ENCODE results near the gene C19orf12.

C19orf12 gene

DNA sequence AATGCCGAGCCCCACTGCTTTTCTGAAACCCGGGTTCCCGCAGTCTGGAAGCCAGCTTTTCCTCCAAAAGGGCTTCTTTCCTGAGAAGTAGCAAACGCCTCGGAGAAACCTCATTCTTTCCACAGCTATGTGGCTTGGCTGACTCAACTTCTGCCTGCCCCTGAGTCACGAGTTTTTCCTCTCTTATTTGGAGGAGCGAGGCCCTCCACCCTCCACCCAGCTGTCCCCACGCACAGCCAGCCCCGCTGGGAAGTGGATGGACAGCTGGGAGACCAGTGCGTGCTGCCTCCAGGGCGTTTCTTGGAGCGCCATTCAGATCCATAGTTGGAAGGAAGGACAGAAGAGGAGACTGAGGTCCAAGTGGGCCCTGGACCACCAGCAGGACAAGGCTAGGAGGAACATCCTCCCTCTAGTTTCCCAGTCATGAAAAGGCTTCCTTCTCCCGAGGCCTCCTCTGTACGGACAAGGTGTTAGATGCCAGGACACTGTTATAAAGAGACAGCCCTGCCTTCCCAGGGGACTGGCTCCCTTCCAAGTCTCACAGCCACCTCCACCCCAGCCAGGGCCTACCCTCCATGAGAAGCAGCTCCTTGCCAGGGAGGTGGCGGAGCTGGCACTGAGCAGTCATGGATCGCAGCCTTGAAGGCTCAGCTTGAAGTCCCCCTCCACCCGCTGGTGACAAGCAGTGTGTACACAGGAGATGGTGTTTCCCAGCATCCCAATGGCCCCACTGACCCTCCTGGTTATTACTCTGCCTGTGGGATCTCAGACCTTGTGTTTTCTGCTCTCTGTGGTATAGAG is 52.3 kb downstream of the C19orf12 start:
- no peak for DNase-seq (ENCODE audit: low read depth)

DNA sequence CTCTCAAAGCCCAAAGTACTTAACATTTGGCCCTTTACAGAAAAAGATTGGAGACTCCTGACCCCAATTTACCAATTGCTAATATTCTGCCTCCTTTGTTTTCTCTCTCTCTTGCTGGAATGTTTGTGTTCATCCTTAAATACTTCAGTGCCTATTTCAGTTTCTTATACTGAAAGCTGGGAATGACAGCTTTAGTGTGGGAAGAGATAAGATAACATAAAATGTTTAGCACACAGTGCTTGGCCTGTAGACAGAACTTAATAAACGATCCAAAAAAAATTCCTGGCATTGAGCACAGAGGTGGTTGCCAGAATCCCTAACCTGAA is 52.8 kb downstream of the C19orf12 start:
- DNase-seq (ENCODE audit: low read depth) = no peak

DNA sequence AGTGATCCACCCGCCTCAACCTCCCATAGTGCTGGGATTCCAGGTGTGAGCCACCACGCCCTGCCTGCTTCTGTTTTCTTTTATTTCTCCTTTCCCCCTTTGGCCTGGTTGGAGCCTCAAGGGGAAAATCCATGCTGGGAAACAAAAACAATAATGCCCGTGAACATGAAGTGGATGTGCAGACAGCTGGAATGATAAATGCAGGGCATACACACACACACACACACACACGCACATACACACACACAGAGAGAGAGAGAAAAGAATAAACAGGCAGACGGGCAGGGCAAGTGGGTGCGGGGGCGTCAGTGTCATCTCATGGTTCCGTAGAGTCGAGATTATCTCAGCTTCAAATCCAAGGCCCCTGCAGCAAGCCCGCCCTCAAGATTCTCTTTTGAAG is 54.2 kb downstream of the C19orf12 start:
- no peak for DNase-seq (ENCODE audit: low read depth)

DNA sequence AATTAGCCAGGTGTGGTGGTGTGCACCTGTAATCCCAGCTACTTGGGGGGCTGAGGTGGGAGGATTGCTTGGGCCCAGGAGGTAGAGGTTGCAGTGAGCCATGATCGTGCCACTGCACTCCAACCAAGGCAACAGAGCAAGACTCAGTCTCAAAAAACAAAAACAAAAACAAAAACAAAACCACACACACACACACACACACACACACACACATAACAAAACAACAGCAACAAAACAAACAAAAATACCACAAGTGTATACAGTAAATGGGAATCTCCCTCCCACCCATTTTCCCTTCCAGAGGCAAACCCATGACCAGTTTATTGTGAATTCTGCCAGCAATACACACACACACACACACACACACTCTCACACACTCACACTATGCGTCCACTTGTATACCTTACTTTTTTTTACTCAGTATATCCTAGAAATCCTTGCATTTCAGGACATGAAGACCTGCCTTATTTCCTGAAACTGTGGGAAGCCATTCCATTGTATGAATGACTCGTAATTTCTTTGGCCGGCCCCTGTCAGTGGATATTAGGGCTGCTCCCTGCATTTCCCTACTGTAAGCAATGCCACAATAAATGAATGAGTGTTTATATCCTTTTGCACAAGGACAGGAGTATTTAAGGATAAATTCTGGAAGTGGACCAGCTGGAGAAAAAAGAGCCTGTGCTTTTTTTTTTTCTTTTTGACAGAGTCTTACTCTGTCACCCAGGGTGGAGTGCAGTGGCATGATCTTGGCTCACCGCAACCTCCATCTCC is 56.7 kb downstream of the C19orf12 start:
- no peak for DNase-seq (ENCODE audit: low read depth)

DNA sequence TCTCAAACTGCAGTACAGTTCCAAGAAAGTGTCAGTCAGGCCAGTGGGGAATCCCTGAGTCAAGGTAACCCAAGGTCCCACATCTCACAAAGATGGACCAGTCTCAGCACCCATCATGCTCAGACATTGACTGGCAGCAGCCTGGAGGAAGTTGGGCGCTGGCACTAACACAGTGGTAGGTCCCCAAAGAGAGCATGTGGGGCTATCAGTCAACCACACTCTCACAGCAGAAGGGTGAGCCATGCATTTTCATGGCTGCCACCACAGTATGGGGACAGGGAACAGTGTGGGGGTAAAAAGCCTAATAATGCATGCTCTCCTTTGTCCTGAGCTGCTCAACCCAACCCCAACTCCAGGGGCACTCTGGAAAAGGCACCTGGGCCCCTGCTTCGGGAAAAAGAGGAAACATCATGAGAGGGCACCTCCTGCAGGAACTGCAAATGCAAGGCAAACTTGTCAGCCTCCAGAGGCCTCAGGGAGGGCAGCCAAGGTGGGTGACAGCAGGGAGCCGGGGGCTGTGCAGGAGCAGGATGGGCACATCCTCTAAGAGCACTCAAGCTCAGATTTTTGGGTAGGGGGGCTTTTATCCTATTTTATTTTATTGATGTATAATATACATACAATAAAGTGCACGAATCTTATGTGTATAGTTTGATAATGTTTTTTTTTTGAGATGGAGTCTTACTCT is 59.3 kb downstream of the C19orf12 start:
- no peak for DNase-seq (ENCODE audit: low read depth)

DNA sequence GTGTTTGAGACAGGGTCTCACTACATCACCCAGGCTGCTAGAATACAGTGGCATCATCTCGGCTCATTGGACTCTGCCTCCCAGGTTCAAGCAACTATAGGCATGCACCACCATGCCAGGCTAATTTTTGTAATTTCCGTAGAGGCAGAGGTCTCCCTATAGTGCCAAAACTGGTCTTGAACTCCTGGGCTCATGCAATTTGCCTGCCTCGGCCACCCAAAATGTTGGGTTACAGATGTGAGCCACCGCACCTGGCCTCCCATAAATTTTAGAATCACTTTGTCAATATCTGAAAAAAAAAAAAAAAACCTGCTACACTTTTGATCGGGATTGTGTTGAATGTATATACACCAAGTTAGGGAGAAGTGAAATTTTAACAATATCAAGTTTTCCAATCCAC is 61.7 kb downstream of the C19orf12 start:
- no peak for DNase-seq (ENCODE audit: low read depth)

DNA sequence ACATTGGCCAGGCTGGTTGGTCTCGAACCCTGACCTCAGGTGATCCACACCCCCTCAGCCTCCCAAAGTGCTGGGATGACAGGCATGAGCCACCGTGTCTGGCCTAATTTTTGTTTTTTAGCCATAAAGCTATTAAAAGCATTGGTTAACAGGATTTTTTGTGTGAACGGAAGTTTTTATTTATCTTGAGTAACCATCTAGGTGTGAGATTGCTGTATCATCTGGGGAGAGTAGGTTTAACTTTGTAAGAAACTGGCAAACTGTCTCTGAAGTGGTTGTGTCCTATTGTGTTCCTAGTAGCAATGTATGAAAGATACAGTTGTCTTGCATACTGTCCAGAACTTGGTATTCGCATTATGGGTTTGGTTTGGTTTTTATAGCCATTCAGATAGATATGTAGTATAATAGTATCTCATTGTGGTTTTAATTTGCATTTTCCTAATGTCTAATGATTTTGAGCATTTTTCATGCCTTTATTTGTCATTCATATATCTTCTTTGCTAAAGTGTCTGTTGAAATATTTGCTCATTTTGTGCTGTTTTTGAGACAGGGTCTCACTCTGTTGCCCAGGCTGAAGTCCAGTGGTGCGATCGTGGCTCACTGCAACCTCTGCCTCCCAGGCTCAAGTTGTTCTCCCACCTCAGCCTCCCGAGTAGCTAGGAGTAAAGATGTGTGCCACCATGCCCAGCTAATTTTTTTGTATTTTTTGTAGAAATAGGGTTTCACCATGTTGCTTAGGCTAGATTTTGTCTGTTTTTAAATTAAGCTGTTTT is 63.3 kb downstream of the C19orf12 start:
- no peak for DNase-seq (ENCODE audit: low read depth)

DNA sequence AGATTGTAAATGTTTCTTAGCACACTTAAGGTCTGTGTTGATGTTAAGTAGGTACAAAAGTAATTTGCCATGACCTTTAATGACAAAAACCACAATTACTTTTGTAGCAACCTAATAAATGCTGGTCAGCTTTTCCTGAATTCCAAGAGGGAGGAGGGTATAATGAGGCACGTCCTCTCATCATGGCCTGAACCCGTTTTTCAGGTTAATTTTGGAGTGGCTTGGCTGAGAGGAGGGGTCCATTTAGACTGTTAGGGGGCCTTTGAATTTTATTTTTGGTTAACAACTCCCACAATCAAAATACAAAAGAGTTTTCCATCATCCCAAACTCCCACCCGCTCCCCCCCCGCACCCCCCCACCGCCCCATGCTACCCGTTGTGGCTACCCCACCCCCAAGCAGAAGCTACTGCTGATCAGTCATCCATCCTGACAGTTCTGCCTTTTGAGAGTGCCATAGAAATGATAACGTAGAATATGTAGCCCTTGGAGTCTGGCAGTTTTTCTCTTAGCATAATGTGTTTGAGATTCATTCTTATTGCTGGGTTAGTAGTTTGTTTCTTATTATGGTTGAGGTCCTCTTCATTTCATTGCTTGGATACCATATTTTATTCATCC is 64.2 kb downstream of the C19orf12 start:
- DNase-seq (ENCODE audit: low read depth) = no peak
